ENCODE data around the gene ADAMTS14.

GRCh38 chr10:70806841-70807240 is 134.5 kb downstream of the ADAMTS14 start:
- no peak for TF ChIP-seq EP300 (IDR thresholded peaks at IDR 0.05)
- TF ChIP-seq CTCF (IDR thresholded peaks at IDR 0.05), result no peak
- no peak for TF ChIP-seq POLR2A (IDR thresholded peaks at IDR 0.05)
